Panc1 (cell line): ENCODE measurements around the gene QRICH2. TPM values are rescaled to one million over a fixed set of nuclear protein-coding genes. Genes with fewer than 3 reads are reported as not detected.

ENCODE experiments used
- ATAC-seq: fragments of 200-7000 bp; cut with Tn5 transposase; 2 replicates; pipeline ENCODE4 v1.9.1; 2020; ENCODE audit warnings: mild to moderate bottlenecking, moderate library complexity
- BruUV-seq: library from RNA; stranded (reverse); fragments of 400-500 nt; replicated peaks from 2 replicates; lab custom pipeline; 2021; lab: Mats Ljungman, UMichigan
- CTCF ChIA-PET: fragments of 300-600 bp; sonication (Branson Sonifier 250); formaldehyde crosslinking; loops from one replicate; lab custom pipeline; 2022; ENCODE audit warnings: antibody characterized with exemption; lab: Charles Lee
- POLR2A ChIA-PET: fragments of 300-600 bp; sonication (Branson Sonifier 250); formaldehyde crosslinking; loops from one replicate; lab custom pipeline; 2022; ENCODE audit warnings: antibody characterized with exemption; lab: Charles Lee
- DNase-seq: peaks from one replicate; pipeline ENCODE4 v3.0.0-alpha.2; 2010; ENCODE audit warnings: low read depth, low spot score
- H3K27ac ChIP-seq: 2 replicates; pipeline ENCODE4 v1.5.1; 2011; ENCODE audit warnings: mild to moderate bottlenecking, low read length, inconsistent platforms
- H3K27me3 ChIP-seq: fragments of 200-500 bp; sonication (Bioruptor generic); 2 replicates; pipeline ENCODE4 v1.6.0; 2014; ENCODE audit warnings: low read length, inconsistent platforms; ENCODE audit not compliant: control insufficient read depth, insufficient read depth
- H3K36me3 ChIP-seq: fragments of 200-500 bp; sonication (Bioruptor generic); 2 replicates; pipeline ENCODE4 v1.5.1; 2014; ENCODE audit warnings: inconsistent platforms, mild to moderate bottlenecking, low read length, moderate library complexity; ENCODE audit not compliant: control insufficient read depth, insufficient read depth
- H3K4me1 ChIP-seq: 2 replicates; pipeline ENCODE4 v1.5.1; 2011; ENCODE audit warnings: inconsistent platforms, mild to moderate bottlenecking, low read length, moderate library complexity; ENCODE audit not compliant: control insufficient read depth, insufficient read depth
- H3K4me3 ChIP-seq, 2 experiments: 2 replicates each; pipeline ENCODE4 v1.5.1; 2011 to 2012; ENCODE audit warnings: low read depth in 2 of 2, low read length in 2 of 2, mild to moderate bottlenecking in 2 of 2, inconsistent platforms in 1 of 2, moderate library complexity in 1 of 2
- H3K9me3 ChIP-seq: fragments of 200-500 bp; sonication (Bioruptor generic); 2 replicates; pipeline ENCODE4 v1.5.1; 2014; ENCODE audit warnings: low read depth, mild to moderate bottlenecking, inconsistent platforms, low read length, moderate library complexity; ENCODE audit not compliant: control insufficient read depth, insufficient read depth
- CTCF ChIP-seq: fragments of 450-650 bp; IDR thresholded peaks from 2 replicates; pipeline ENCODE4 v1.5.1; 2017; ENCODE audit warnings: mild to moderate bottlenecking
- POLR2AphosphoS5 ChIP-seq: IDR thresholded peaks from 2 replicates; pipeline ENCODE4 v1.6.1; 2012; ENCODE audit warnings: mild to moderate bottlenecking, low read depth, low read length, moderate library complexity
- REST ChIP-seq, 2 experiments: IDR thresholded peaks; 2 replicates each; pipeline ENCODE4 v1.6.1; 2011 to 2012; ENCODE audit warnings: low read depth in 2 of 2, control low read depth in 1 of 2, low read length in 1 of 2, mild to moderate bottlenecking in 1 of 2, moderate library complexity in 1 of 2; ENCODE audit not compliant: insufficient read depth in 1 of 2
- SIN3A ChIP-seq: IDR thresholded peaks from 2 replicates; pipeline ENCODE4 v1.6.1; 2012; ENCODE audit warnings: low read depth, mild to moderate bottlenecking, low read length, moderate library complexity, borderline replicate concordance; ENCODE audit not compliant: insufficient read depth
- TCF7L2 ChIP-seq: IDR thresholded peaks from 2 replicates; pipeline ENCODE4 v1.6.1; 2011; ENCODE audit warnings: mild to moderate bottlenecking, low read depth, low read length, inconsistent platforms
- in situ Hi-C: cut with HindIII; loops from 2 replicates; pipeline ENCODE4 v1.10.0; 2016; ENCODE audit warnings: low sequenced_read_pairs, low pct_unique_long_range_greater_than_20kb
- intact Hi-C: fragments of 100-400 bp; cut with micrococcal nuclease; formaldehyde crosslinking; loops from one replicate; pipeline ENCODE4 v1.10.0; 2022; ENCODE audit not compliant: unreplicated experiment
- total RNA-seq: library from RNA; stranded (reverse); gene quantifications from one replicate; pipeline ENCODE4 v1.2.1, GENCODE V29; 2021; ENCODE audit not compliant: unreplicated experiment

Gene QRICH2
- total RNA-seq, 1 experiment from 2014 or later: 0.92 TPM

- no TSS peak for BruUV-seq
- Histone ChIP-seq H3K4me1 (peaks cover 5% of the 10 kb centered on the region), H3K36me3 (no peaks in the 10 kb centered on the region), H3K4me3 (no peak overlapping the region), H3K9me3 (no peaks in the 10 kb centered on the region), H3K27ac (no peak overlapping the region), H3K27me3 (no peaks in the 10 kb centered on the region)
- ChIA-PET CTCF (no interaction called here), POLR2A (no interaction called here)
- no peak for ATAC-seq
- TF ChIP-seq CTCF (no peak), POLR2AphosphoS5 (no peak), SIN3A (no peak), REST (IDR thresholded peaks at IDR 0.05; ENCODE audit: insufficient read depth in 1 of 2, low read depth in 2 of 2, low read length in 1 of 2) (no peak), TCF7L2 (no peak)
- in situ Hi-C loops: no loop called here
- intact Hi-C loops: no loop called here
- DNase-seq: no peak
Observed at GRCh38 chr17:76250141-76250540, 57.9 kb downstream of the QRICH2 start.

- CTCF ChIA-PET: interaction anchor here (0.6 to 1.2 kb wide), 2 partner anchors 31 to 69 kb away, joined by 3 to 6 read pairs; no protein-coding TSS in a partner anchor
- intact Hi-C loops (no loop called here), in situ Hi-C loops (no loop called here)
- Histone ChIP-seq H3K4me1 (peaks cover 5% of the 10 kb centered on the region), H3K27me3 (peaks cover 2% of the 10 kb centered on the region; the same call in 1 of the 2 replicates), H3K36me3 (no peaks in the 10 kb centered on the region), H3K9me3 (no peaks in the 10 kb centered on the region), H3K4me3 (no peak overlapping the region), H3K27ac (no peak overlapping the region)
- DNase-seq (no peak), ATAC-seq (no peak)
- BruUV-seq: no TSS peak
- TF ChIP-seq TCF7L2 (no peak), SIN3A (no peak), CTCF (no peak), REST (IDR thresholded peaks at IDR 0.05; ENCODE audit: insufficient read depth in 1 of 2, low read depth in 2 of 2, low read length in 1 of 2) (no peak), POLR2AphosphoS5 (no peak)
- POLR2A ChIA-PET: no interaction called here
Observed at GRCh38 chr17:76248013-76248782, 59.9 kb downstream of the QRICH2 start.
